HepG2 (cell line): Measurements from ENCODE around the gene CMPK1. TPM values are rescaled to one million over a fixed set of nuclear protein-coding genes. Genes with fewer than 3 reads are reported as not detected.

ENCODE experiments used
- ATF2 ChIP-seq: sonication (generic); formaldehyde crosslinking; IDR thresholded peaks from 2 replicates; pipeline ENCODE4 v1.4.0; 2020; ENCODE audit warnings: missing genetic modification reagents
- CC2D1A ChIP-seq: sonication (generic); formaldehyde crosslinking; IDR thresholded peaks from 2 replicates; pipeline ENCODE4 v1.8.1; 2023; ENCODE audit warnings: mild to moderate bottlenecking, missing genetic modification reagents
- CEBPG ChIP-seq: IDR thresholded peaks from 2 replicates; pipeline ENCODE4 v1.6.1; 2016
- CENPX ChIP-seq: sonication (generic); formaldehyde crosslinking; IDR thresholded peaks from 2 replicates; pipeline ENCODE4 v1.9.0; 2021; ENCODE audit warnings: mild to moderate bottlenecking, missing genetic modification reagents, moderate library complexity
- FOXP4 ChIP-seq: sonication (generic); formaldehyde crosslinking; IDR thresholded peaks from 2 replicates; pipeline ENCODE4 v1.4.0; 2020; ENCODE audit warnings: missing genetic modification reagents
- IRX3 ChIP-seq: sonication (generic); formaldehyde crosslinking; IDR thresholded peaks from 2 replicates; pipeline ENCODE4 v1.8.1; 2023; ENCODE audit warnings: mild to moderate bottlenecking, low read depth, missing genetic modification reagents, borderline replicate concordance
- JUND ChIP-seq: sonication (generic); formaldehyde crosslinking; IDR thresholded peaks from 2 replicates; pipeline ENCODE4 v1.8.0; 2022; ENCODE audit warnings: mild to moderate bottlenecking, missing genetic modification reagents
- KMT2B ChIP-seq: IDR thresholded peaks from 2 replicates; pipeline ENCODE4 v1.6.1; 2016; ENCODE audit warnings: missing genetic modification reagents, missing compliant biosample characterization
- MED1 ChIP-seq: sonication (generic); formaldehyde crosslinking; IDR thresholded peaks from 2 replicates; pipeline ENCODE4 v1.4.0; 2020; ENCODE audit warnings: missing genetic modification reagents
- MIER3 ChIP-seq: IDR thresholded peaks from 2 replicates; pipeline ENCODE4 v1.6.1; 2016; ENCODE audit warnings: missing compliant biosample characterization, borderline replicate concordance
- MIXL1 ChIP-seq: IDR thresholded peaks from 2 replicates; pipeline ENCODE4 v1.6.1; 2016
- NFIB ChIP-seq: sonication (generic); formaldehyde crosslinking; IDR thresholded peaks from 2 replicates; pipeline ENCODE4 v1.9.0; 2021; ENCODE audit warnings: missing genetic modification reagents, mild to moderate bottlenecking, borderline replicate concordance
- NR2F2 ChIP-seq: IDR thresholded peaks from 2 replicates; pipeline ENCODE4 v1.6.1; 2012; ENCODE audit warnings: low read depth, inconsistent platforms, borderline replicate concordance
- PAX8 ChIP-seq: sonication (generic); formaldehyde crosslinking; IDR thresholded peaks from 2 replicates; pipeline ENCODE4 v1.8.0; 2022; ENCODE audit warnings: mild to moderate bottlenecking, missing genetic modification reagents, borderline replicate concordance
- RAD21 ChIP-seq: fragments of 450-650 bp; formaldehyde crosslinking; IDR thresholded peaks from 2 replicates; pipeline ENCODE4 v1.5.0; 2020; ENCODE audit warnings: mild to moderate bottlenecking
- RBAK ChIP-seq: sonication (generic); formaldehyde crosslinking; IDR thresholded peaks from 2 replicates; pipeline ENCODE4 v1.5.1; 2020; ENCODE audit warnings: mild to moderate bottlenecking, missing genetic modification reagents
- RFX5 ChIP-seq: IDR thresholded peaks from 2 replicates; pipeline ENCODE4 v1.6.1; 2011; ENCODE audit warnings: low read depth, low read length, improper control_type of control experiment
- SNRNP70 ChIP-seq: fragments of 200-400 bp; formaldehyde crosslinking; IDR thresholded peaks from 2 replicates; pipeline ENCODE4 v1.6.1; 2017; ENCODE audit warnings: mild to moderate bottlenecking, low read depth, low read length, moderate library complexity
- ZBTB2 ChIP-seq: sonication (generic); formaldehyde crosslinking; IDR thresholded peaks from 2 replicates; pipeline ENCODE4 v1.8.0; 2022; ENCODE audit warnings: low read depth, missing genetic modification reagents
- ZFP90 ChIP-seq: sonication (generic); formaldehyde crosslinking; IDR thresholded peaks from 2 replicates; pipeline ENCODE4 v1.8.0; 2022; ENCODE audit warnings: missing genetic modification reagents, mild to moderate bottlenecking, inconsistent platforms, borderline replicate concordance
- ZKSCAN8 ChIP-seq: IDR thresholded peaks from 2 replicates; pipeline ENCODE4 v1.6.1; 2016; ENCODE audit warnings: borderline replicate concordance, missing genetic modification reagents, missing compliant biosample characterization
- ZNF136 ChIP-seq: sonication (generic); formaldehyde crosslinking; IDR thresholded peaks from 2 replicates; pipeline ENCODE4 v1.8.1; 2022; ENCODE audit warnings: low read depth, mild to moderate bottlenecking, moderate library complexity, missing genetic modification reagents
- ZNF282 ChIP-seq: fragments of 450-650 bp; IDR thresholded peaks from 2 replicates; pipeline ENCODE4 v1.6.1; 2018; ENCODE audit not compliant: partially characterized antibody
- ZNF414 ChIP-seq: sonication (generic); formaldehyde crosslinking; IDR thresholded peaks from 2 replicates; pipeline ENCODE4 v1.5.0; 2020; ENCODE audit warnings: missing genetic modification reagents
- ZNF746 ChIP-seq: sonication (generic); formaldehyde crosslinking; IDR thresholded peaks from 2 replicates; pipeline ENCODE4 v1.8.0; 2022; ENCODE audit warnings: mild to moderate bottlenecking, missing genetic modification reagents
- ZNF792 ChIP-seq: IDR thresholded peaks from 2 replicates; pipeline ENCODE4 v1.6.1; 2016
- polyA plus RNA-seq, 8 experiments: library from polyadenylated mRNA; depleted of rRNA in 3 of 8; stranded (reverse) in 7 of 8; unstranded in 1 of 8; fragments of >200 nt; fragmentation: Illumina TruSeq in 4 of 8; extraction: Trizol in 4 of 8; gene quantifications; 2 replicates each; pipeline versions ENCODE4 v1.2.1 to v1.2.3, GENCODE V29; 2011 to 2016; ENCODE audit warnings: low read depth in 4 of 8, missing spikeins in 1 of 8, mixed read lengths in 1 of 8; ENCODE audit not compliant: insufficient read depth in 1 of 8
- total RNA-seq, 5 experiments: library from RNA; depleted of rRNA; stranded (reverse); fragments of >200 nt; fragmentation: Illumina TruSeq; extraction: Trizol; gene quantifications; 2 replicates each; pipeline ENCODE4 v1.2.3, GENCODE V29; 2016; ENCODE audit warnings: low read depth in 1 of 5

The CMPK1 gene
- total and polyA plus RNA-seq, 2 of the 13 experiments (the other 11 are each of a cell fraction or from before 2014, with no cell fraction given) = 38.3 to 92.0 TPM

GRCh38 chr1:47334765-47335435 lies 1.3 kb downstream of the CMPK1 start (continued):
- TF ChIP-seq ZKSCAN8 (CRISPR knock-in tag) (no peak), FOXP4 (CRISPR knock-in tag) (0 out of 2 replicates have a peak, but pooled peaks have one; percentile 1), ZNF414 (CRISPR knock-in tag) (no peak), PAX8 (CRISPR knock-in tag) (no peak), MIXL1 (CRISPR knock-in tag) (no peak), ZNF792 (0 out of 2 replicates have a peak, but pooled peaks have one; percentile 20), KMT2B (CRISPR knock-in tag) (peak; percentile 72), RBAK (CRISPR knock-in tag) (no peak), RAD21 (CRISPR knock-in tag) (no peak), MIER3 (CRISPR knock-in tag) (peak; percentile 32; the same call in 1 of the 2 replicates), ZNF282 (no peak), CENPX (CRISPR knock-in tag) (no peak), MED1 (no peak; the same call in 1 of the 2 replicates), ZBTB2 (CRISPR knock-in tag) (no peak), JUND (CRISPR knock-in tag) (no peak), ZNF136 (CRISPR knock-in tag) (no peak), CEBPG (CRISPR knock-in tag) (0 out of 2 replicates have a peak, but pooled peaks have one; percentile 36), NFIB (no peak), ATF2 (CRISPR knock-in tag) (peak; percentile 37; the same call in 1 of the 2 replicates), SNRNP70 (no peak), NR2F2 (no peak), CC2D1A (CRISPR knock-in tag) (no peak), IRX3 (0 out of 2 replicates have a peak, but pooled peaks have one; percentile 5), ZNF746 (CRISPR knock-in tag) (no peak), RFX5 (no peak), ZFP90 (no peak)
